H1 (cell line): ENCODE measurements around the gene GYPC. TPM values are rescaled to one million over a fixed set of nuclear protein-coding genes. Genes with fewer than 3 reads are reported as not detected.

ENCODE experiments used
- CTCF ChIA-PET: fragments of 300-600 bp; sonication (Branson Sonifier 250); formaldehyde crosslinking; loops from one replicate; lab custom pipeline; 2021; ENCODE audit not compliant: partially characterized antibody; lab: Charles Lee
- POLR2A ChIA-PET: fragments of 300-600 bp; sonication (Branson Sonifier 250); formaldehyde crosslinking; loops from one replicate; lab custom pipeline; 2021; ENCODE audit warnings: inconsistent platforms; ENCODE audit not compliant: partially characterized antibody; lab: Charles Lee
- DNase-seq, 2 experiments: peaks; one replicate each; pipeline versions ENCODE4 v3.0.0 to v3.0.0-alpha.2; 2010 to 2022; ENCODE audit warnings: low spot score in 2 of 2, low read depth in 1 of 2, mixed read lengths in 1 of 2
- FAIRE-seq: peaks from 2 replicates; lab custom pipeline; 2011; peaks lifted over from hg19 to GRCh38; lab: Jason Lieb, UNC
- H2AFZ ChIP-seq: 2 replicates; pipeline ENCODE4 v1.8.1; 2012; ENCODE audit warnings: low read length, inconsistent platforms
- H2AK5ac ChIP-seq: 2 replicates; pipeline ENCODE4 v1.6.1; 2013; ENCODE audit warnings: low read depth, low read length
- H2BK120ac ChIP-seq: replicated peaks from 2 replicates; pipeline ENCODE3; 2013; ENCODE audit warnings: low read depth, low read length, inconsistent platforms
- H2BK12ac ChIP-seq: 2 replicates; pipeline ENCODE4 v1.6.1; 2013; ENCODE audit warnings: low read depth, low read length
- H2BK15ac ChIP-seq: 2 replicates; pipeline ENCODE4 v1.6.1; 2013; ENCODE audit warnings: low read length
- H2BK20ac ChIP-seq: 2 replicates; pipeline ENCODE4 v1.6.1; 2013; ENCODE audit warnings: low read length
- H2BK5ac ChIP-seq: 2 replicates; pipeline ENCODE4 v1.6.1; 2013; ENCODE audit warnings: low read depth, low read length
- H3K14ac ChIP-seq: 2 replicates; pipeline ENCODE4 v1.6.1; 2013; ENCODE audit warnings: inconsistent platforms; ENCODE audit not compliant: insufficient read length
- H3K18ac ChIP-seq: 2 replicates; pipeline ENCODE4 v1.6.1; 2013; ENCODE audit warnings: low read length; ENCODE audit errors: extremely low read depth
- H3K23ac ChIP-seq: 2 replicates; pipeline ENCODE4 v1.6.1; 2013; ENCODE audit warnings: inconsistent platforms; ENCODE audit not compliant: insufficient read length
- H3K23me2 ChIP-seq: 2 replicates; pipeline ENCODE4 v1.6.1; 2013; ENCODE audit warnings: low read depth, low read length
- H3K27ac ChIP-seq: 2 replicates; pipeline ENCODE4 v1.6.1; 2011; ENCODE audit warnings: low read depth, low read length, inconsistent platforms
- H3K27me3 ChIP-seq, 4 experiments: replicated peaks in 1 of 4; 1 replicate in 1 of 4; 2 replicates in 3 of 4; pipeline versions ENCODE4 v1.6.1 to v1.8.1; 2011 to 2013; ENCODE audit warnings: low read length in 3 of 4, mild to moderate bottlenecking in 3 of 4, inconsistent platforms in 2 of 4, mixed read lengths in 2 of 4, moderate library complexity in 1 of 4; ENCODE audit not compliant: control insufficient read depth in 3 of 4, insufficient read depth in 3 of 4; ENCODE audit errors: extremely low read depth in 1 of 4
- H3K36me3 ChIP-seq, 4 experiments: 2 replicates each; pipeline versions ENCODE4 v1.6.1 to v1.8.1; 2011 to 2013; ENCODE audit warnings: mild to moderate bottlenecking in 4 of 4, low read length in 3 of 4, moderate library complexity in 2 of 4, control low read depth in 1 of 4, inconsistent platforms in 1 of 4; ENCODE audit not compliant: insufficient read depth in 4 of 4, control insufficient read depth in 2 of 4
- H3K4ac ChIP-seq: replicated peaks from 2 replicates; pipeline ENCODE3; 2013; ENCODE audit warnings: low read length, low read depth, mixed read lengths, inconsistent platforms; ENCODE audit not compliant: insufficient read length
- H3K4me1 ChIP-seq, 4 experiments: replicated peaks in 1 of 4; 1 replicate in 1 of 4; 2 replicates in 3 of 4; pipeline versions ENCODE4 v1.6.1 to v1.8.1; 2011 to 2013; ENCODE audit warnings: low read length in 3 of 4, inconsistent platforms in 2 of 4, mixed read lengths in 1 of 4; ENCODE audit not compliant: insufficient read depth in 4 of 4, control insufficient read depth in 3 of 4
- H3K4me2 ChIP-seq, 2 experiments: 2 replicates each; pipeline versions ENCODE4 v1.6.1 to v1.8.1; 2011 to 2013; ENCODE audit warnings: low read depth in 2 of 2, low read length in 2 of 2, control low read depth in 1 of 2, inconsistent platforms in 1 of 2, mild to moderate bottlenecking in 1 of 2; ENCODE audit not compliant: insufficient read depth in 1 of 2
- H3K4me3 ChIP-seq, 4 experiments: fragments of 200-600, 300-600 bp in 1 of 4; sonication (generic), shearing (Covaris generic), sonication (Bioruptor Twin) in 1 of 4; 2 replicates each; pipeline versions ENCODE4 v1.5.1 to v1.8.1; 2011 to 2016; ENCODE audit warnings: low read length in 4 of 4, low read depth in 3 of 4, control low read depth in 2 of 4, inconsistent platforms in 2 of 4, mild to moderate bottlenecking in 2 of 4, mixed read lengths in 1 of 4, moderate library complexity in 1 of 4; ENCODE audit not compliant: insufficient read depth in 2 of 4; ENCODE audit errors: extremely low read depth in 1 of 4
- H3K56ac ChIP-seq: replicated peaks from 2 replicates; pipeline ENCODE3; 2013; ENCODE audit warnings: low read depth, mild to moderate bottlenecking, mixed read lengths, low read length, inconsistent platforms; ENCODE audit not compliant: insufficient read length
- H3K79me1 ChIP-seq: 2 replicates; pipeline ENCODE4 v1.6.1; 2013; ENCODE audit warnings: low read depth, low read length, control low read depth
- H3K79me2 ChIP-seq, 2 experiments: 2 replicates each; pipeline versions ENCODE4 v1.6.1 to v1.8.1; 2012 to 2013; ENCODE audit warnings: low read length in 2 of 2, mild to moderate bottlenecking in 2 of 2, inconsistent platforms in 1 of 2; ENCODE audit not compliant: insufficient read depth in 2 of 2, control insufficient read depth in 1 of 2
- H3K9ac ChIP-seq, 4 experiments: replicated peaks in 1 of 4; 1 replicate in 1 of 4; 2 replicates in 3 of 4; pipeline versions ENCODE4 v1.6.1 to v1.8.1; 2011 to 2013; ENCODE audit warnings: low read depth in 3 of 4, low read length in 3 of 4, control low read depth in 2 of 4, mild to moderate bottlenecking in 2 of 4, moderate library complexity in 2 of 4, inconsistent platforms in 1 of 4; ENCODE audit errors: extremely low read depth in 1 of 4
- H3K9me3 ChIP-seq, 2 experiments: 2 replicates each; pipeline versions ENCODE4 v1.6.1 to v1.8.1; 2012 to 2013; ENCODE audit warnings: mild to moderate bottlenecking in 2 of 2, moderate library complexity in 2 of 2, control low read depth in 1 of 2, inconsistent platforms in 1 of 2, low read depth in 1 of 2, low read length in 1 of 2, mixed read lengths in 1 of 2; ENCODE audit not compliant: insufficient read depth in 2 of 2
- H4K20me1 ChIP-seq, 2 experiments: replicated peaks in 1 of 2; 2 replicates each; pipeline versions ENCODE3 to v1.8.1; 2011 to 2013; ENCODE audit warnings: inconsistent platforms in 2 of 2, low read length in 2 of 2, mild to moderate bottlenecking in 1 of 2; ENCODE audit not compliant: insufficient read depth in 2 of 2, control insufficient read depth in 1 of 2
- H4K5ac ChIP-seq: 2 replicates; pipeline ENCODE4 v1.6.1; 2013; ENCODE audit warnings: low read length, low read depth, mixed read lengths, inconsistent platforms; ENCODE audit not compliant: insufficient read length
- H4K8ac ChIP-seq: 2 replicates; pipeline ENCODE4 v1.8.0; 2013; ENCODE audit warnings: mild to moderate bottlenecking, moderate library complexity, low read length, inconsistent platforms; ENCODE audit not compliant: insufficient read depth; ENCODE audit errors: extremely low read depth
- H4K91ac ChIP-seq: replicated peaks from 2 replicates; pipeline ENCODE3; 2013; ENCODE audit warnings: low read length, mixed read lengths, inconsistent platforms; ENCODE audit not compliant: insufficient read length
- EZH2 ChIP-seq: fragments of 200-600 bp; sonication (generic); IDR thresholded peaks from 2 replicates; pipeline ENCODE4 v1.7.1; 2012; ENCODE audit warnings: low read depth, mild to moderate bottlenecking, moderate library complexity, low read length, inconsistent platforms; ENCODE audit not compliant: severe bottlenecking
- FOSL1 ChIP-seq: IDR thresholded peaks from 2 replicates; pipeline ENCODE4 v1.6.1; 2011; ENCODE audit warnings: mild to moderate bottlenecking, low read depth, low read length, moderate library complexity; ENCODE audit not compliant: insufficient read depth
- RFX5 ChIP-seq: IDR thresholded peaks from 2 replicates; pipeline ENCODE4 v1.6.1; 2011; ENCODE audit warnings: low read depth, low read length, improper control_type of control experiment, borderline replicate concordance
- SP4 ChIP-seq: IDR thresholded peaks from 2 replicates; pipeline ENCODE4 v1.6.1; 2012; ENCODE audit warnings: low read length, inconsistent platforms
- WGBS, 2 experiments: shearing (Covaris generic) in 1 of 2; methylation state at CpG; one replicate each; pipeline versions ENCODE4 v1.1.6 to v1.1.7; 2013 to 2015; ENCODE audit warnings: low lambda C conversion rate in 2 of 2, mixed read lengths in 2 of 2, inconsistent platforms in 1 of 2, low coverage in 1 of 2, missing lambda C conversion rate in 1 of 2; ENCODE audit not compliant: insufficient replicate concordance in 2 of 2, insufficient coverage in 1 of 2, insufficient read length in 1 of 2; ENCODE audit errors: extremely low coverage in 1 of 2, missing lambda C conversion rate in 1 of 2; 5-methylcytosine and 5-hydroxymethylcytosine counted together
- polyA plus RNA-seq, 7 experiments: library from polyadenylated mRNA; depleted of rRNA in 3 of 7; stranded (reverse) in 5 of 7; unstranded in 2 of 7; fragments of >200 nt in 5 of 7; fragments of 200-250 nt in 2 of 7; gene quantifications; 1 replicate in 5 of 7; 2 replicates in 1 of 7; 4 replicates in 1 of 7; pipeline versions ENCODE4 v1.2.1 to v1.2.3, GENCODE V29; 2011 to 2013; ENCODE audit warnings: missing spikeins in 2 of 7, mixed read lengths in 2 of 7
- total RNA-seq: library from RNA; stranded (reverse); fragmentation: NEBNext Ultra II Directional; extraction: Animal tissue kit (Norgen Biotek cat#: 25700); gene quantifications from 2 replicates; pipeline ENCODE4 v1.2.1, GENCODE V29; 2021

Gene GYPC
- total and polyA plus RNA-seq, 2 of the 8 experiments (the other 6 are each of a cell fraction or from before 2014, with no cell fraction given), result 26.8 to 53.6 TPM

- POLR2A ChIA-PET, result no interaction called here
- FAIRE-seq, result no peak
- no peak for TF ChIP-seq EZH2
- TF ChIP-seq RFX5, result no peak
- no peak for TF ChIP-seq FOSL1
- no peak for TF ChIP-seq SP4
Observed at GRCh38 chr2:126722546-126722945, 66.6 kb downstream of the GYPC start.

More at GRCh38 chr2:126722546-126722945, 66.6 kb downstream of the GYPC start:
- Histone ChIP-seq H2AFZ (no peak overlapping the region), H3K9me3 (0 out of 4 replicates have a peak, but pooled peaks cover 0 to 2% of the 10 kb centered on the region in 2 experiments), H3K14ac (no peak overlapping the region), H3K36me3 (no peaks in the 10 kb centered on the region), H3K23me2 (no peaks in the 10 kb centered on the region; the same call in 1 of the 2 replicates), H3K18ac (no peak overlapping the region), H3K23ac (no peak overlapping the region), H3K4me3 (no peak overlapping the region), H2BK120ac (no peak overlapping the region), H3K27ac (no peak overlapping the region), H2BK15ac (no peak overlapping the region), H2BK20ac (no peak overlapping the region), H2AK5ac (no peak overlapping the region), H3K56ac (no peak overlapping the region), H3K4ac (no peak overlapping the region), H3K79me2 (no peaks in the 10 kb centered on the region), H4K91ac (no peak overlapping the region), H3K9ac (no peak overlapping the region), H3K4me2 (no peak overlapping the region), H3K79me1 (no peaks in the 10 kb centered on the region), H2BK5ac (no peak overlapping the region), H3K27me3 (no peaks in the 10 kb centered on the region), H3K4me1 (no peaks in the 10 kb centered on the region), H4K20me1 (no peaks in the 10 kb centered on the region), H4K8ac (no peak overlapping the region; the same call in 1 of the 2 replicates), H2BK12ac (no peak overlapping the region), H4K5ac (no peak overlapping the region)
- CTCF ChIA-PET, result interaction anchor here (0.6 kb wide), 1 partner anchor 89 kb away, joined by 3 read pairs; no protein-coding TSS in a partner anchor
- 86% methylated on average over 4 of the region's 4 CpGs; no CpG with 5 or more reads in 1 of the 2 experiments for WGBS, 2 experiments
- DNase-seq, result no peak
